Chondrocyte (in vitro differentiated cells): Measurements from ENCODE around the gene SF3A2. TPM values are rescaled to one million over a fixed set of nuclear protein-coding genes. Genes with fewer than 3 reads are reported as not detected.

Source experiments
- DNase-seq: peaks from one replicate; pipeline ENCODE4 v3.0.0; 2021; ENCODE audit warnings: mixed read lengths, low spot score
- H3K27ac Mint-ChIP-seq: one replicate; pipeline ENCODE4 v1.8.0; 2021; ENCODE audit warnings: mild to moderate bottlenecking, moderate library complexity, mixed read lengths; ENCODE audit not compliant: unreplicated experiment
- H3K27me3 Mint-ChIP-seq: 2 replicates; pipeline ENCODE4 v1.8.0; 2021; ENCODE audit warnings: low read depth, mixed read lengths
- H3K36me3 Mint-ChIP-seq: 2 replicates; pipeline ENCODE4 v1.8.0; 2021; ENCODE audit warnings: low read depth, mixed read lengths
- H3K4me1 Mint-ChIP-seq: 2 replicates; pipeline ENCODE4 v1.8.0; 2021; ENCODE audit warnings: low read depth, mild to moderate bottlenecking, mixed read lengths
- H3K4me3 Mint-ChIP-seq: one replicate; pipeline ENCODE4 v1.8.0; 2021; ENCODE audit warnings: mild to moderate bottlenecking, moderate library complexity, mixed read lengths; ENCODE audit not compliant: unreplicated experiment
- H3K9me3 Mint-ChIP-seq: 2 replicates; pipeline ENCODE4 v1.8.0; 2021; ENCODE audit warnings: low read depth, mixed read lengths
- total RNA-seq: library from RNA; stranded (reverse); gene quantifications from 3 replicates; pipeline ENCODE4 v1.2.1, GENCODE V29; 2021
- TF ChIP-seq, protein P1 (sequence below): fragments of 200-600 bp; sonication (generic); IDR thresholded peaks from 2 replicates; pipeline ENCODE4 v1.5.0; 2021; ENCODE audit warnings: antibody characterized with exemption, mild to moderate bottlenecking, moderate library complexity

Gene SF3A2
- total RNA-seq, 1 donor from 2014 or later: 71.2 TPM

DNA sequence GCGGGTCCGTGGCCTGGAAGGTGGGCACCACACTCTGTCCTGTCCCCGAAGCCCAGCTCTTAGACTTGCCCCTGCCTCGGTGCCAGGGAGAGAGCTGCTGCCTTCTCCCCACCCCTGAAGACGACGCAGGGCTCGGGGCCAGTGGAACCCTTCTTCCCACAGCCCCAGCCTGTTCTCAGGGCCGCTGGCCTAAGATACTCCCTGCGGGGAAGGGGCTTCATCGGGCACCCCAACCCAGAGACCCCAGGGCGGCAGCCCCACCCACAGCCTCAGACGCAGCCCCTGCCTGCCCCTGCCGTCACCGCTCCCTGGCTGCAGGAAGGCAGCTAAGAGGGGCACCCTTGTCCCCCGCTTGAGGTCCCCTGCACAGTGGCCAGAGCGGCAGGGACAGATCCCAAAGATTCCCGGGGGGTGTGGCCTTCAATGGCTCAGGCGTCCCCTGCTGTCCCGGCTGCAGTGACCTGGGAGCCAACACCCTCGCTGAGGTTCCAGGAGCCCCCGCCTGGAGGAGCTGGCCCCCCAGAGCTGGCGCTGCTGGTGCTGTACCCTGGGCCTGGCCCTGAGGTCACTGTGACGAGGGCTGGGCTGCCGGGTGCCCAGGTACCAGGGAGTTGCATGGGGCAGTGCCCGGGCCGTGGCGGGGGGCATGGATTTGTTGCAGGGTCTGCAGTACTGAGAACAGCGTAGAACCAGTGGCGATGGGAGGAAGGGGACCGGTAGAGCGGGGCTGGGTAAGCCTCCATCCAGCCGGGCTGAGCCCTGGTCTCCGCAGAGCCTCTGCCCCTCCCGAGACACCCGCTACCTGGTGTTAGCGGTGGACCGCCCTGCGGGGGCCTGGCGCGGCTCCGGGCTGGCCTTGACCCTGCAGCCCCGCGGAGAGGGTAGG, 13.5 kb downstream of the SF3A2 start:
- DNase-seq: no peak
- H3K4me1 Mint-ChIP-seq: peaks cover 3% of the 10 kb centered on the region
- no peak overlapping the region for H3K27ac Mint-ChIP-seq
- H3K36me3 Mint-ChIP-seq: peaks cover 5% of the 10 kb centered on the region
- TF ChIP-seq, protein P1, sequence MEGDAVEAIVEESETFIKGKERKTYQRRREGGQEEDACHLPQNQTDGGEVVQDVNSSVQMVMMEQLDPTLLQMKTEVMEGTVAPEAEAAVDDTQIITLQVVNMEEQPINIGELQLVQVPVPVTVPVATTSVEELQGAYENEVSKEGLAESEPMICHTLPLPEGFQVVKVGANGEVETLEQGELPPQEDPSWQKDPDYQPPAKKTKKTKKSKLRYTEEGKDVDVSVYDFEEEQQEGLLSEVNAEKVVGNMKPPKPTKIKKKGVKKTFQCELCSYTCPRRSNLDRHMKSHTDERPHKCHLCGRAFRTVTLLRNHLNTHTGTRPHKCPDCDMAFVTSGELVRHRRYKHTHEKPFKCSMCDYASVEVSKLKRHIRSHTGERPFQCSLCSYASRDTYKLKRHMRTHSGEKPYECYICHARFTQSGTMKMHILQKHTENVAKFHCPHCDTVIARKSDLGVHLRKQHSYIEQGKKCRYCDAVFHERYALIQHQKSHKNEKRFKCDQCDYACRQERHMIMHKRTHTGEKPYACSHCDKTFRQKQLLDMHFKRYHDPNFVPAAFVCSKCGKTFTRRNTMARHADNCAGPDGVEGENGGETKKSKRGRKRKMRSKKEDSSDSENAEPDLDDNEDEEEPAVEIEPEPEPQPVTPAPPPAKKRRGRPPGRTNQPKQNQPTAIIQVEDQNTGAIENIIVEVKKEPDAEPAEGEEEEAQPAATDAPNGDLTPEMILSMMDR: no peak
- H3K4me3 Mint-ChIP-seq: no peak overlapping the region
- H3K9me3 Mint-ChIP-seq: no peaks in the 10 kb centered on the region
- no peaks in the 10 kb centered on the region for H3K27me3 Mint-ChIP-seq

DNA sequence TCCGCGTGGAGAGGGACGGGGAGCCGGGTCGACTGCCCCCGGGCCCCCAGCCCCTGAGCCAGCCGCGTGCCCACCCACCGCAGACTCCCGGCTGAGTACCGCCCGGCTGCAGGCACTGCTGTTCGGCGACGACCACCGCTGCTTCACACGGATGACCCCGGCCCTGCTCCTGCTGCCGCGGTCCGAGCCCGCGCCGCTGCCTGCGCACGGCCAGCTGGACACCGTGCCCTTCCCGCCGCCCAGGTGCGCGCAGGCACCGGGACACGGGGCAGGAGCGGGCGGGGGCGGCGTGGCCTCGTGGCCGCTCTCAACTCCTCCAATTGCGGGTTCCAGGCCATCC, 14.1 kb downstream of the SF3A2 start:
- Mint-ChIP-seq H3K36me3 (peaks cover 2% of the 10 kb centered on the region), H3K9me3 (no peaks in the 10 kb centered on the region), H3K27me3 (no peaks in the 10 kb centered on the region), H3K4me1 (peaks cover 3% of the 10 kb centered on the region), H3K4me3 (no peak overlapping the region), H3K27ac (no peak overlapping the region)
- DNase-seq: no peak
- TF ChIP-seq, protein P1: no peak

DNA sequence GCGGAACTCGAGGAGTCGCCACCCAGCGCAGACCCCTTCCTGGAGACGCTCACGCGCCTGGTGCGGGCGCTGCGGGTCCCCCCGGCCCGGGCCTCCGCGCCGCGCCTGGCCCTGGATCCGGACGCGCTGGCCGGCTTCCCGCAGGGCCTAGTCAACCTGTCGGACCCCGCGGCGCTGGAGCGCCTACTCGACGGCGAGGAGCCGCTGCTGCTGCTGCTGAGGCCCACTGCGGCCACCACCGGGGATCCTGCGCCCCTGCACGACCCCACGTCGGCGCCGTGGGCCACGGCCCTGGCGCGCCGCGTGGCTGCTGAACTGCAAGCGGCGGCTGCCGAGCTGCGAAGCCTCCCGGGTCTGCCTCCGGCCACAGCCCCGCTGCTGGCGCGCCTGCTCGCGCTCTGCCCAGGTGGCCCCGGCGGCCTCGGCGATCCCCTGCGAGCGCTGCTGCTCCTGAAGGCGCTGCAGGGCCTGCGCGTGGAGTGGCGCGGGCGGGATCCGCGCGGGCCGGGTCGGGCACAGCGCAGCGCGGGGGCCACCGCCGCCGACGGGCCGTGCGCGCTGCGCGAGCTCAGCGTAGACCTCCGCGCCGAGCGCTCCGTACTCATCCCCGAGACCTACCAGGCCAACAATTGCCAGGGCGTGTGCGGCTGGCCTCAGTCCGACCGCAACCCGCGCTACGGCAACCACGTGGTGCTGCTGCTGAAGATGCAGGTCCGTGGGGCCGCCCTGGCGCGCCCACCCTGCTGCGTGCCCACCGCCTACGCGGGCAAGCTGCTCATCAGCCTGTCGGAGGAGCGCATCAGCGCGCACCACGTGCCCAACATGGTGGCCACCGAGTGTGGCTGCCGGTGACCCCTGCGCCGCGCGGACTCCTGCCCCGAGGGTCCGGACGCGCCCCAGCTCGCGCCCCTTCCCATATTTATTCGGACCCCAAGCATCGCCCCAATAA, 14.8 kb downstream of the SF3A2 start:
- Mint-ChIP-seq H3K36me3 (no peaks in the 10 kb centered on the region), H3K27me3 (no peaks in the 10 kb centered on the region), H3K4me1 (peaks cover 3% of the 10 kb centered on the region), H3K4me3 (no peak overlapping the region), H3K9me3 (no peaks in the 10 kb centered on the region), H3K27ac (no peak overlapping the region)
- TF ChIP-seq, protein P1: no peak
- DNase-seq: no peak

DNA sequence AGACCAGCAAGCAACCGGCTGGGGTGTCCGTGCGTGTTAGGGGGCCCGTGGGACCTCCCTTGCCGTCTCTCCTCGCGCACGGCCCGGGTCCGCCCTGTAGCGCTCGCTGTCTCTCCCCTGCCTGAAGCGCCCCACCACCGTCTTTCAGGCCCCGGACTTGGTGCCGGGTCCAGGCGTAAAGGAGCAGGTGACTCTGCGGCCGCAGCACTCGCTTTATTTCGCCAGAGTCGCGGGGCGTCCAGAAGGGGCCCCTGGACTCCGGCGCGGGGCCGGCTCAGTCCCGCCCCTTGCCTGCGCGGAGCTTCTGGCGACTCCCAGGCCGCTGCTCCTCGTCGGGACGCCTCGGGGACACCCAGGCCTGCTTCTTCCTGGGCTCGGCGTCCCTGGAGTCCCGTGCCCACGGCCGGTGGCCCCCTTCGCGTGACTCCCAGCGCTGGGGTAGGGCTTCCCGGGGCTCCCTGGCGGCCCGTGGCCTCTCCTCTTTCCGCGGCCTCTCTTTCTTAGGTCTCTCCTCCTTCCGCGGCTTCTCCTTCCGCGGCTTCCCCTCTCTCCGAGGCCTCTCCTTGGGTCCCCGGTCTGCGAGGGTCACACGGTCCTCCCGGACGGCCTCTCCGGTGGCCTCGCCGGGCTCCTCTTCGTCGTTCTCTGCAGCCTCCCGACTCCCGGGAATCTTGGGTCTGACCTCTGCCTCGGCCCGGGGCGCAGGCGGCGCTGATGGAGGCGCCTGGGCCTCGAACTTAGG, 15.6 kb downstream of the SF3A2 start:
- H3K36me3 Mint-ChIP-seq: no peaks in the 10 kb centered on the region
- no peak for DNase-seq
- no peaks in the 10 kb centered on the region for H3K27me3 Mint-ChIP-seq
- H3K4me1 Mint-ChIP-seq: peaks cover 3% of the 10 kb centered on the region
- TF ChIP-seq, protein P1: no peak
- no peak overlapping the region for H3K27ac Mint-ChIP-seq
- H3K9me3 Mint-ChIP-seq: no peaks in the 10 kb centered on the region
- no peak overlapping the region for H3K4me3 Mint-ChIP-seq

DNA sequence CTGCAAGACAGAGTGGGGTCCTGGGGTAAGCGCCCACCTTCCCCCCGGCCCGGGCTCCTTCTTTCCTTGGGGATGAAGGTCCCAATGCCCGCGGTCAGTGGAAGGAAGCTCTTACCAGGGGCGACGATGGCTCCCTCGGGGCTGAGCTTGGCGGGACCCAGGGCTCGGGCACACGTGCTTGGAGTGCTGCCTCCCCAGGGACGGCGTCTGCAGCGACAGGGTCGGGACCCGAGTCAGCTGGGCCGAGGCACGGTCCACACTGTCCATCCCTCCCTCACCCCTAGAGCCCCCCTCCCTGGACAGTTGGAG, 16.1 kb downstream of the SF3A2 start:
- Mint-ChIP-seq H3K36me3 (no peaks in the 10 kb centered on the region), H3K27me3 (no peaks in the 10 kb centered on the region)

More for the DNA sequence above, 16.1 kb downstream of the SF3A2 start:
- Mint-ChIP-seq H3K4me1 (peaks cover 3% of the 10 kb centered on the region), H3K9me3 (no peaks in the 10 kb centered on the region), H3K27ac (no peak overlapping the region), H3K4me3 (no peak overlapping the region)
- TF ChIP-seq, protein P1: no peak
- DNase-seq: no peak
